HCT116 (cell line): ENCODE results near the gene MLLT3.

Source experiments
- CEBPB ChIP-seq: IDR thresholded peaks from 2 replicates; pipeline ENCODE4 v1.6.1; 2012; ENCODE audit warnings: low read depth
- EZH2 ChIP-seq: fragments of 200-600 bp; sonication (generic); IDR thresholded peaks from 2 replicates; pipeline ENCODE4 v1.6.1; 2017; ENCODE audit warnings: antibody characterized with exemption, mixed run types
- EZH2phosphoT487 ChIP-seq: fragments of 200-600 bp; IDR thresholded peaks from 2 replicates; pipeline ENCODE4 v1.6.1; 2018; ENCODE audit warnings: antibody characterized with exemption, borderline replicate concordance
- FOSL1 ChIP-seq: IDR thresholded peaks from 2 replicates; pipeline ENCODE4 v1.6.1; 2012; ENCODE audit warnings: low read depth
- POLR2A ChIP-seq: IDR thresholded peaks from 2 replicates; pipeline ENCODE4 v1.7.0; 2011; ENCODE audit warnings: borderline replicate concordance; ENCODE audit not compliant: insufficient read depth, insufficient read length; ENCODE audit errors: extremely low read depth
- POLR2AphosphoS5 ChIP-seq: IDR thresholded peaks from 2 replicates; pipeline ENCODE4 v1.6.1; 2011; ENCODE audit warnings: mild to moderate bottlenecking, low read depth, low read length, moderate library complexity
- RAD21 ChIP-seq: IDR thresholded peaks from 2 replicates; pipeline ENCODE4 v1.6.1; 2012; ENCODE audit warnings: low read depth, mild to moderate bottlenecking
- SRF ChIP-seq: IDR thresholded peaks from 2 replicates; pipeline ENCODE4 v1.6.1; 2012; ENCODE audit warnings: low read depth
- ZNF274 ChIP-seq: fragments of 200-500 bp; sonication (Bioruptor generic); IDR thresholded peaks from 2 replicates; pipeline ENCODE4 v1.6.1; 2014; ENCODE audit warnings: mild to moderate bottlenecking, low read depth, low read length, inconsistent platforms
- TF ChIP-seq, protein P1 (sequence below), 3 experiments: fragments of 200-600 bp in 1 of 3; sonication (generic) in 1 of 3; IDR thresholded peaks in 2 of 3; conservative IDR thresholded peaks in 1 of 3; 2 replicates each; pipeline ENCODE4 v1.5.1; 2012 to 2017; ENCODE audit warnings: low read depth in 2 of 3, low read length in 2 of 3, antibody characterized with exemption in 1 of 3, borderline replicate concordance in 1 of 3, control low read depth in 1 of 3, mild to moderate bottlenecking in 1 of 3, mixed read lengths in 1 of 3, mixed run types in 1 of 3, moderate library complexity in 1 of 3; ENCODE audit not compliant: insufficient read depth in 1 of 3

GRCh38 chr9:20330688-20331087 lies 291.6 kb downstream of the MLLT3 start:
- TF ChIP-seq EZH2 (no peak), POLR2AphosphoS5 (no peak), EZH2phosphoT487 (no peak), ZNF274 (no peak), SRF (no peak), FOSL1 (no peak), RAD21 (no peak), POLR2A (no peak), CEBPB (no peak)
- TF ChIP-seq, protein P1, sequence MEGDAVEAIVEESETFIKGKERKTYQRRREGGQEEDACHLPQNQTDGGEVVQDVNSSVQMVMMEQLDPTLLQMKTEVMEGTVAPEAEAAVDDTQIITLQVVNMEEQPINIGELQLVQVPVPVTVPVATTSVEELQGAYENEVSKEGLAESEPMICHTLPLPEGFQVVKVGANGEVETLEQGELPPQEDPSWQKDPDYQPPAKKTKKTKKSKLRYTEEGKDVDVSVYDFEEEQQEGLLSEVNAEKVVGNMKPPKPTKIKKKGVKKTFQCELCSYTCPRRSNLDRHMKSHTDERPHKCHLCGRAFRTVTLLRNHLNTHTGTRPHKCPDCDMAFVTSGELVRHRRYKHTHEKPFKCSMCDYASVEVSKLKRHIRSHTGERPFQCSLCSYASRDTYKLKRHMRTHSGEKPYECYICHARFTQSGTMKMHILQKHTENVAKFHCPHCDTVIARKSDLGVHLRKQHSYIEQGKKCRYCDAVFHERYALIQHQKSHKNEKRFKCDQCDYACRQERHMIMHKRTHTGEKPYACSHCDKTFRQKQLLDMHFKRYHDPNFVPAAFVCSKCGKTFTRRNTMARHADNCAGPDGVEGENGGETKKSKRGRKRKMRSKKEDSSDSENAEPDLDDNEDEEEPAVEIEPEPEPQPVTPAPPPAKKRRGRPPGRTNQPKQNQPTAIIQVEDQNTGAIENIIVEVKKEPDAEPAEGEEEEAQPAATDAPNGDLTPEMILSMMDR (IDR thresholded peaks at IDR 0.05 in 2 of 3, conservative IDR thresholded peaks at IDR 0.05 in 1 of 3; ENCODE audit: borderline replicate concordance in 1 of 3, insufficient read depth in 1 of 3, low read depth in 2 of 3, low read length in 2 of 3), result no peak
